Measurements from ENCODE around the gene NCKAP5. TPM values are rescaled to one million over a fixed set of nuclear protein-coding genes. Genes with fewer than 3 reads are reported as not detected.

The NCKAP5 gene
- total RNA-seq, 3 donors from 2014 or later (not counting 1 experiment from before 2014, with no cell fraction given) = 0.12 to 0.20 TPM; not detected in 1

DNA sequence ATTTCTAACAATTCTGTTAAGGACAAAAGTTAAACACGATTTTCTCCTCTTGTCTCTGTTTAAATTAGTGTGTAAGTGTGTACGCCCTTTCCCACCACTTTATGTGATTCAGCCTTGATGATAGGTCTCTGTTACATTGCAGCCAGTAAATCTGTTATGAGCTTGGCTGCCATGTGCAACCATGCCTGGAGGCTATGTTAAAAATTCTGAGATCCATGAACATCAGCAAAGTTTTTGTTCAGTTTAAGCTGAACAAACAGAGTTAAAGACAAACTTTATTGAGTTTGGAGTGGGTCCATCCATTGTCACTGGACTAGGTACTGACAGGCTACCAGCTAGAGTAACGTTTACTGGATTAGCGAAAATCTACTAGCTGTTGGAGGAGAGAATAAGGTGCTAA, 110.4 kb downstream of the NCKAP5 start:
- Mint-ChIP-seq H3K27me3 (ENCODE audit: low read depth in 2 of 2) (no peaks in the 10 kb centered on the region), H3K4me1 (no peaks in the 10 kb centered on the region), H3K36me3 (no peaks in the 10 kb centered on the region), H3K4me3 (no peak overlapping the region), H3K27ac (no peak overlapping the region), H3K9me3 (peaks cover 3 to 8% of the 10 kb centered on the region in 2 donors)
- ATAC-seq = no peak
- no peaks in the 10 kb centered on the region for H3K9me3 ChIP-seq (ENCODE audit: control insufficient read depth, insufficient read depth, low read length)
- no peaks in the 10 kb centered on the region for H3K27me3 ChIP-seq (ENCODE audit: control insufficient read depth, insufficient read depth, low read length)
- H3K4me1 ChIP-seq (ENCODE audit: control insufficient read depth, insufficient read depth, low read length) = no peaks in the 10 kb centered on the region
- no peak overlapping the region for H3K4me3 ChIP-seq (ENCODE audit: low read length)
- 66% methylated on average over 4 of the region's 4 CpGs for WGBS (ENCODE audit: insufficient coverage)
- H3K27ac ChIP-seq (ENCODE audit: low read length) = no peak overlapping the region
- DNase-seq = no peak
- no peaks in the 10 kb centered on the region for H3K36me3 ChIP-seq (ENCODE audit: control insufficient read depth, insufficient read depth, low read length)
- intact Hi-C loops (cut with micrococcal nuclease) = no loop called here
- TF ChIP-seq, protein P1, sequence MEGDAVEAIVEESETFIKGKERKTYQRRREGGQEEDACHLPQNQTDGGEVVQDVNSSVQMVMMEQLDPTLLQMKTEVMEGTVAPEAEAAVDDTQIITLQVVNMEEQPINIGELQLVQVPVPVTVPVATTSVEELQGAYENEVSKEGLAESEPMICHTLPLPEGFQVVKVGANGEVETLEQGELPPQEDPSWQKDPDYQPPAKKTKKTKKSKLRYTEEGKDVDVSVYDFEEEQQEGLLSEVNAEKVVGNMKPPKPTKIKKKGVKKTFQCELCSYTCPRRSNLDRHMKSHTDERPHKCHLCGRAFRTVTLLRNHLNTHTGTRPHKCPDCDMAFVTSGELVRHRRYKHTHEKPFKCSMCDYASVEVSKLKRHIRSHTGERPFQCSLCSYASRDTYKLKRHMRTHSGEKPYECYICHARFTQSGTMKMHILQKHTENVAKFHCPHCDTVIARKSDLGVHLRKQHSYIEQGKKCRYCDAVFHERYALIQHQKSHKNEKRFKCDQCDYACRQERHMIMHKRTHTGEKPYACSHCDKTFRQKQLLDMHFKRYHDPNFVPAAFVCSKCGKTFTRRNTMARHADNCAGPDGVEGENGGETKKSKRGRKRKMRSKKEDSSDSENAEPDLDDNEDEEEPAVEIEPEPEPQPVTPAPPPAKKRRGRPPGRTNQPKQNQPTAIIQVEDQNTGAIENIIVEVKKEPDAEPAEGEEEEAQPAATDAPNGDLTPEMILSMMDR (IDR thresholded peaks at IDR 0.05) = no peak

DNA sequence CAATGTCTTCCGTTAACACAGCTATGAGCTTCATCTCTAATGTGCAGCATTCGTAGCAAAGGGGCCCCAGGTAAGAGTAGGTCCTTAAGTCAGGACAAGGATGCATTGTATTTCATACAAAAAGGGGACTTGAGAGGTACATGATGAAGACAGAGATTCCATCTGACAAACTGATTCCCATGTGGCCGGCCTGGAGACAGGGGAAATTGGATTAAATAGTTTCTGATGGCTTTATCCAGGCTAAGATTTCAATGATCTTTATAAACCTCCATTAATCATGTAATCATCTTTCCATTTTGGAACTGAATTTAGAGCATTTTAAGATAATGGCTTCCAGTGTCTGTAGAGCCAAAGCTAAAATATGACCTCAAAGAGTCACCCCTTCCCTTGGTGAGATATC, 111.3 kb downstream of the NCKAP5 start:
- H3K27me3 ChIP-seq (ENCODE audit: control insufficient read depth, insufficient read depth, low read length) = no peaks in the 10 kb centered on the region
- no peaks in the 10 kb centered on the region for H3K27me3 Mint-ChIP-seq (ENCODE audit: low read depth in 2 of 2)
- no peak overlapping the region for H3K27ac Mint-ChIP-seq
- no peak for DNase-seq
- 73% methylated on average over 2 of the region's 3 CpGs for WGBS (ENCODE audit: insufficient coverage)
- H3K4me1 ChIP-seq (ENCODE audit: control insufficient read depth, insufficient read depth, low read length) = no peaks in the 10 kb centered on the region
- no peaks in the 10 kb centered on the region for H3K36me3 Mint-ChIP-seq
- no peak overlapping the region for H3K27ac ChIP-seq (ENCODE audit: low read length)
- H3K4me3 ChIP-seq (ENCODE audit: low read length) = no peak overlapping the region
- no peaks in the 10 kb centered on the region for H3K4me1 Mint-ChIP-seq
- intact Hi-C loops (cut with micrococcal nuclease) = no loop called here
- no peaks in the 10 kb centered on the region for H3K36me3 ChIP-seq (ENCODE audit: control insufficient read depth, insufficient read depth, low read length)
- no peak for ATAC-seq
- no peaks in the 10 kb centered on the region for H3K9me3 ChIP-seq (ENCODE audit: control insufficient read depth, insufficient read depth, low read length)
- TF ChIP-seq, protein P1 (IDR thresholded peaks at IDR 0.05) = no peak
- peaks cover 3 to 8% of the 10 kb centered on the region in 2 donors for H3K9me3 Mint-ChIP-seq
- no peak overlapping the region for H3K4me3 Mint-ChIP-seq

DNA sequence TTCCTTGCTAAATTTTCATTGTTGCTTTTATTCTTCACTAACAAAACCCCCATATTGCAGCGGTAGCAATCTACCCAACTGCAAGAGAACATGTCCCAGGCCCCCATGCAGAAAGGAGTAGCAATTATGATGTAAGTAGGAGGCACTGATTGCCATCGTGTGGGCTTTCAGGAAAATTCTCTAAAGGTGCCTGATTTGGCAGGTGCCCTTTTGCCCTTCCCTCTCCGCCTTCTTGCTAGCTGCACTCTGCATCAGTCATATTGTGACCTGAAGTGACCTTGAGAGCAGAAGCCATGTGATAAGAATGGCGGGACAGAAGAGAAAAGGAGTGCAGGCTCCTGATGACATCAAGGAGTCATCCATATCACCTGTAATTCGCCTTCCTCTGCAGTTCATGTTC, 112.1 kb downstream of the NCKAP5 start:
- H3K36me3 Mint-ChIP-seq = no peaks in the 10 kb centered on the region

DNA sequence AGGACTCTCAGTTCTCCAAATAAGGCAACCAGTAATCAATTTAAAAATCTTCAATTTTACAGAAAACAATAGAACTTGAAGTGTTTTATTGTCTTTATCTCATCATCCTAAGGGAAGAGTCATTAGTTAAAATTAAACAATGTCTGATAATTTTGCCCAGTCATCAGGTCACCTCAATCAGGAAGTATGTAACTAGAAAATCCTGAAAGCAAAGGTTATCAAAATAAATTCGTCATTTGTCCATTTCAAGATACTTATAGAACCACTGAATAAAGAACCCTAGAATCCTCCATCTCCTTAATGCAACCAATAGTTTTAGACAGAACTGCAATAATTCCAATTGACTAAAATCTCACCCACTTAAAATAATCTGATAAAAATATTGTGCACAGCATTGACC, 115.2 kb downstream of the NCKAP5 start:
- H3K4me3 Mint-ChIP-seq = no peak overlapping the region
- no peak overlapping the region for H3K4me3 ChIP-seq (ENCODE audit: low read length)
- 86% methylated on average over 1 of the region's 1 CpG for WGBS (ENCODE audit: insufficient coverage)
- H3K4me1 Mint-ChIP-seq = no peaks in the 10 kb centered on the region
- DNase-seq (no peak), ATAC-seq (no peak)
- intact Hi-C loops (cut with micrococcal nuclease) = no loop called here
- no peak overlapping the region for H3K27ac Mint-ChIP-seq
- no peaks in the 10 kb centered on the region for H3K36me3 Mint-ChIP-seq
- peaks cover 5 to 10% of the 10 kb centered on the region in 2 donors for H3K9me3 Mint-ChIP-seq
- no peak overlapping the region for H3K27ac ChIP-seq (ENCODE audit: low read length)
- H3K9me3 ChIP-seq (ENCODE audit: control insufficient read depth, insufficient read depth, low read length) = no peaks in the 10 kb centered on the region
- H3K4me1 ChIP-seq (ENCODE audit: control insufficient read depth, insufficient read depth, low read length) = no peaks in the 10 kb centered on the region
- no peaks in the 10 kb centered on the region for H3K36me3 ChIP-seq (ENCODE audit: control insufficient read depth, insufficient read depth, low read length)
- no peaks in the 10 kb centered on the region for H3K27me3 Mint-ChIP-seq (ENCODE audit: low read depth in 2 of 2)
- TF ChIP-seq, protein P1 (IDR thresholded peaks at IDR 0.05) = no peak
- no peaks in the 10 kb centered on the region for H3K27me3 ChIP-seq (ENCODE audit: control insufficient read depth, insufficient read depth, low read length)

More for the DNA sequence above, 112.1 kb downstream of the NCKAP5 start:
- H3K4me3 ChIP-seq (ENCODE audit: low read length) = no peak overlapping the region
- H3K4me1 ChIP-seq (ENCODE audit: control insufficient read depth, insufficient read depth, low read length) = no peaks in the 10 kb centered on the region
- TF ChIP-seq, protein P1 (IDR thresholded peaks at IDR 0.05) = no peak
- no peaks in the 10 kb centered on the region for H3K27me3 ChIP-seq (ENCODE audit: control insufficient read depth, insufficient read depth, low read length)
- ATAC-seq = no peak
- Mint-ChIP-seq H3K9me3 (peaks cover 3 to 10% of the 10 kb centered on the region in 2 donors), H3K27ac (no peak overlapping the region), H3K4me3 (no peak overlapping the region), H3K4me1 (no peaks in the 10 kb centered on the region), H3K27me3 (ENCODE audit: low read depth in 2 of 2) (no peaks in the 10 kb centered on the region)
- H3K36me3 ChIP-seq (ENCODE audit: control insufficient read depth, insufficient read depth, low read length) = no peaks in the 10 kb centered on the region
- WGBS (ENCODE audit: insufficient coverage) = 76% methylated on average over 5 of the region's 5 CpGs
- H3K9me3 ChIP-seq (ENCODE audit: control insufficient read depth, insufficient read depth, low read length) = no peaks in the 10 kb centered on the region
- no peak overlapping the region for H3K27ac ChIP-seq (ENCODE audit: low read length)
- no peak for DNase-seq
- intact Hi-C loops (cut with micrococcal nuclease) = no loop called here
